Activated T-helper 17 cell treated with anti-CD3 and anti-CD28 coated beads, Interleukin-2, amount 50 U/mL, for 72 hours (primary cell): ENCODE measurements around the gene HOTAIR. TPM values are rescaled to one million over a fixed set of nuclear protein-coding genes. Genes with fewer than 3 reads are reported as not detected.

Source experiments
- ATAC-seq: fragments of 150-1000 bp; cut with Tn5 transposase; replicated peaks from 2 replicates; pipeline ENCODE4 v1.10.0; 2021; ENCODE audit warnings: mild to moderate bottlenecking, moderate library complexity
- H3K27ac Mint-ChIP-seq: one replicate; pipeline ENCODE4 v1.8.0; 2022; ENCODE audit warnings: mixed read lengths
- H3K27me3 Mint-ChIP-seq: one replicate; pipeline ENCODE4 v1.8.0; 2022; ENCODE audit warnings: mixed read lengths
- H3K36me3 Mint-ChIP-seq: one replicate; pipeline ENCODE4 v1.8.0; 2022; ENCODE audit warnings: low read depth, mild to moderate bottlenecking, mixed read lengths
- H3K4me1 Mint-ChIP-seq: one replicate; pipeline ENCODE4 v1.8.0; 2022; ENCODE audit warnings: mixed read lengths
- H3K4me3 Mint-ChIP-seq: one replicate; pipeline ENCODE4 v1.8.0; 2022; ENCODE audit warnings: mild to moderate bottlenecking, mixed read lengths
- H3K9me3 Mint-ChIP-seq: one replicate; pipeline ENCODE4 v1.8.0; 2022; ENCODE audit warnings: mixed read lengths
- total RNA-seq, 2 donors: library from RNA; stranded (reverse); gene quantifications; one replicate each; pipeline ENCODE4 v1.2.3, GENCODE V29; 2022

HOTAIR gene
- total RNA-seq, 2 donors from 2014 or later = not detected

GRCh38 chr12:53970451-53970850 lies 4.3 kb downstream of the HOTAIR start:
- Mint-ChIP-seq H3K9me3 (no peaks in the 10 kb centered on the region), H3K4me1 (peaks cover 9% of the 10 kb centered on the region), H3K27ac (no peak overlapping the region), H3K4me3 (no peak overlapping the region), H3K27me3 (peaks cover 73% of the 10 kb centered on the region), H3K36me3 (peaks cover 12% of the 10 kb centered on the region)
- ATAC-seq = no peak

- Mint-ChIP-seq H3K27ac (no peak overlapping the region), H3K4me1 (peaks cover 13% of the 10 kb centered on the region), H3K27me3 (peaks cover 76% of the 10 kb centered on the region), H3K4me3 (no peak overlapping the region), H3K9me3 (no peaks in the 10 kb centered on the region), H3K36me3 (peaks cover 14% of the 10 kb centered on the region)
- ATAC-seq = no peak
Observed at GRCh38 chr12:53969588-53970259, 5.0 kb downstream of the HOTAIR start.

DNA sequence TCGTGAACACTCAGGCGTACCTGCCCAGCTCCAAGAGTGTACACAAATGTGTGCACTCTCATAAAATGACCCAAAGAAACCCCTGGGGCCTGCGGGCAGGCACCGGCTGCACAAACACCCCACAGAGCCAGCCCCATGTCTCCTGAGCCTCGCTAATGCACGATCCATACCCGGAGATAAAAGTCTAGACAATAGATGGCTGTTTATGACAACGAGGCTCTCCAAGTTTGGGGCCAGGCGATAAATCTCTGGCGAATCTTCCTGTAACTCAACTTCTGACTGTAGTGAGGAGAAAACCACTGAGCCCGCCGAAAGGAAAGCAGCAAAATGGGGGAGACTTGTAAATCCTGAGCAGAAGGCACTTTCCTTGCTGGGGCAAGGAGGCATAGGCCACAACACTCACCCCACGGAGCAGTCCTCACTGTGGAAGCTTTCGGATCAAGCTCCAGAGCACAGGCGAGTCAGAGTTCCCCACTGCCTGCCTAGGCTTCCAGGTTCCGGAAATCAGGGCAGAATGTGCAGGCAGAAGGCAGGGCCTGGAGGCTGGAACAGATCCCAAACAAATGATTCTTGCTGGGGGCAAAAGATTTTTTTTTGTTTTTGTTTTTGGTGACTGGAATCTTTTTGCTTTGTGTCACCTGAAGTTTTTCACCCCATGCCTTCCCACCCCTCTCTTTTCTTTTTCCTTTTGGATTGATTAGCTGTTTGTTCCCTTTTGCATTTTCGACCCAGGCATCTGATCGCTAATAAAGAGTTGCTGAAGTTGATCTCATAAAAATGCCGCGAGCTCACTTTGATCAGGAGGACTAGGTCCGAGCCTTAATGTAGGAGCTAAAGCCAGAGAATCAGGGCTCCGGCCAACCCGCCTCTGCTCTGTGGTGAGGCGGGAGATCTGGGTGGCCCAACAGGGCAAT lies 6.3 kb downstream of the HOTAIR start:
- H3K27ac Mint-ChIP-seq = no peak overlapping the region
- peaks cover 21% of the 10 kb centered on the region for H3K4me1 Mint-ChIP-seq
- H3K36me3 Mint-ChIP-seq = peaks cover 22% of the 10 kb centered on the region
- ATAC-seq = no peak
- H3K9me3 Mint-ChIP-seq = no peaks in the 10 kb centered on the region
- H3K27me3 Mint-ChIP-seq = peaks cover 87% of the 10 kb centered on the region
- no peak overlapping the region for H3K4me3 Mint-ChIP-seq

- peaks cover 15% of the 10 kb centered on the region for H3K4me1 Mint-ChIP-seq
- H3K27me3 Mint-ChIP-seq = peaks cover 85% of the 10 kb centered on the region
- peaks cover 13% of the 10 kb centered on the region for H3K36me3 Mint-ChIP-seq
- H3K27ac Mint-ChIP-seq = no peak overlapping the region
- no peak for ATAC-seq
- no peaks in the 10 kb centered on the region for H3K9me3 Mint-ChIP-seq
- no peak overlapping the region for H3K4me3 Mint-ChIP-seq
Observed at GRCh38 chr12:53967421-53967925, 7.3 kb downstream of the HOTAIR start.

- H3K27ac Mint-ChIP-seq = no peak overlapping the region
- H3K4me1 Mint-ChIP-seq = peaks cover 15% of the 10 kb centered on the region
- no peak for ATAC-seq
- H3K27me3 Mint-ChIP-seq = peaks cover 82% of the 10 kb centered on the region
- no peaks in the 10 kb centered on the region for H3K9me3 Mint-ChIP-seq
- H3K36me3 Mint-ChIP-seq = peaks cover 13% of the 10 kb centered on the region
- H3K4me3 Mint-ChIP-seq = peak overlapping the region; percentile 10
Observed at GRCh38 chr12:53966385-53967133, 8.2 kb downstream of the HOTAIR start.

DNA sequence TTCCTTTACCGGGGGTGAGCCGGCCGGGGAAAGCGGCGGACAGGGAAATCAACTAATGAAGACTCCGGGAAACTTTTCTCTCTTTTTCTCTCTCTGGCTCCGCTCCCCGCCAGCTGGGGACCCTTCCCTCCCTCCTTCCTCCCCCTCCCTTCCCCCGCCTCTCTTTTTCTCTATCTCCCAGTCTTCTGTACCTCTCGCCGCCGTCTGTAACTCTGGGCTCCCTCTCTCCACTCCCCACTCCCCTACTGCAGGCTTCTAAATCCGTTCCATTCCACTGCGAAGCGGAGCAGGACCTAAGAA lies 8.7 kb downstream of the HOTAIR start:
- peak overlapping the region; percentile 13 for H3K4me3 Mint-ChIP-seq
- peaks cover 13% of the 10 kb centered on the region for H3K36me3 Mint-ChIP-seq
- H3K27me3 Mint-ChIP-seq = peaks cover 77% of the 10 kb centered on the region
- no peaks in the 10 kb centered on the region for H3K9me3 Mint-ChIP-seq
- H3K27ac Mint-ChIP-seq = no peak overlapping the region
- H3K4me1 Mint-ChIP-seq = peaks cover 15% of the 10 kb centered on the region
- ATAC-seq = no peak

GRCh38 chr12:53965281-53966084 lies 9.3 kb downstream of the HOTAIR start:
- peaks cover 15% of the 10 kb centered on the region for H3K4me1 Mint-ChIP-seq
- ATAC-seq = no peak
- H3K27ac Mint-ChIP-seq = no peak overlapping the region
- H3K27me3 Mint-ChIP-seq = peaks cover 73% of the 10 kb centered on the region
- peak overlapping the region; percentile 13 for H3K4me3 Mint-ChIP-seq
- peaks cover 13% of the 10 kb centered on the region for H3K36me3 Mint-ChIP-seq
- H3K9me3 Mint-ChIP-seq = no peaks in the 10 kb centered on the region

DNA sequence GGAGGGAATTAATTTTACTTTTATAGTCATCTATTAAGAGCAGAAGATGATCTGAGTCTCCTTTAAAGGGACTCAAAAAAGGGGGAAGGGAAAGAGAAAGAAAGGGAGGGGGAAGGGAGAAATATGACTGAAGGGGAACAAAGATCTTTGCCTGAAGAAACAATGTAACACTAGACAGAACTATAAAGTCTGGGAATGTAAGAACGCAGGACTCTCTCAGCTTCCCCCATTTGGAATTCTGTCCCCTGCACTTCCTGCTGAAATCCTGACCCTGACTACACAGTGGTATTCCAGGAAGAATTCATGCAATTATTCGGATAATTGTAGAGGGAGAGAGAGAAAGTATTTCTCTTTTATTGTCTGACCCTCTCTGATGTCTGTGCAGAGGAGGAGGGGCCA lies 10.4 kb downstream of the HOTAIR start:
- no peaks in the 10 kb centered on the region for H3K9me3 Mint-ChIP-seq
- peaks cover 76% of the 10 kb centered on the region for H3K27me3 Mint-ChIP-seq
- peaks cover 15% of the 10 kb centered on the region for H3K4me1 Mint-ChIP-seq
- H3K27ac Mint-ChIP-seq = no peak overlapping the region
- no peak for ATAC-seq
- H3K4me3 Mint-ChIP-seq = no peak overlapping the region
- peaks cover 13% of the 10 kb centered on the region for H3K36me3 Mint-ChIP-seq

- Mint-ChIP-seq H3K4me3 (no peak overlapping the region), H3K36me3 (peaks cover 13% of the 10 kb centered on the region), H3K9me3 (no peaks in the 10 kb centered on the region), H3K27me3 (peaks cover 77% of the 10 kb centered on the region), H3K4me1 (peaks cover 15% of the 10 kb centered on the region), H3K27ac (no peak overlapping the region)
- ATAC-seq = no peak
Observed at GRCh38 chr12:53963434-53964314, 11.1 kb downstream of the HOTAIR start.

DNA sequence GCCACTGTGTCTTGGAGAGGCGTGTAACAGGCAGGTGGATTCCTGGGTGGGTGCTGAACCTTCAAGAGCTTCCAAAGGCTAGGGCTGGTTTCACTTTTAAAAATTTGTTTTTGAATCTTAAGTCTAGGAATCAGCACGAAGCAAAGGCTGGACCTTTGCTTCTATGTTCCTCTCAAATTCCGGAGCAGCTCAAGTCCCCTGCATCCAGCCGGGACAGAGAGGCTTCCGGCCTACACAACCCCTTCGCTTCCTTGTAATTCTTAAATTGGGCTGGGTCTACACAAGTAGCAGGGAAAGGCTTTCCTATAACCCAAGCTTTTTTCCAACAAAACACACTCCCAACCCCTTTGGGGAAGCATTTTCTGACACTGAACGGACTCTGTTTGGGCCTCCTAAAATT lies 11.7 kb downstream of the HOTAIR start:
- peaks cover 18% of the 10 kb centered on the region for H3K4me1 Mint-ChIP-seq
- ATAC-seq = no peak
- peaks cover 77% of the 10 kb centered on the region for H3K27me3 Mint-ChIP-seq
- H3K36me3 Mint-ChIP-seq = peaks cover 19% of the 10 kb centered on the region
- no peak overlapping the region for H3K27ac Mint-ChIP-seq
- no peaks in the 10 kb centered on the region for H3K9me3 Mint-ChIP-seq
- no peak overlapping the region for H3K4me3 Mint-ChIP-seq

GRCh38 chr12:53961025-53961761 lies 13.6 kb downstream of the HOTAIR start:
- ATAC-seq = no peak
- H3K4me1 Mint-ChIP-seq = peaks cover 19% of the 10 kb centered on the region
- H3K27me3 Mint-ChIP-seq = peaks cover 75% of the 10 kb centered on the region
- H3K4me3 Mint-ChIP-seq = no peak overlapping the region
- no peak overlapping the region for H3K27ac Mint-ChIP-seq
- no peaks in the 10 kb centered on the region for H3K9me3 Mint-ChIP-seq
- H3K36me3 Mint-ChIP-seq = peaks cover 19% of the 10 kb centered on the region

DNA sequence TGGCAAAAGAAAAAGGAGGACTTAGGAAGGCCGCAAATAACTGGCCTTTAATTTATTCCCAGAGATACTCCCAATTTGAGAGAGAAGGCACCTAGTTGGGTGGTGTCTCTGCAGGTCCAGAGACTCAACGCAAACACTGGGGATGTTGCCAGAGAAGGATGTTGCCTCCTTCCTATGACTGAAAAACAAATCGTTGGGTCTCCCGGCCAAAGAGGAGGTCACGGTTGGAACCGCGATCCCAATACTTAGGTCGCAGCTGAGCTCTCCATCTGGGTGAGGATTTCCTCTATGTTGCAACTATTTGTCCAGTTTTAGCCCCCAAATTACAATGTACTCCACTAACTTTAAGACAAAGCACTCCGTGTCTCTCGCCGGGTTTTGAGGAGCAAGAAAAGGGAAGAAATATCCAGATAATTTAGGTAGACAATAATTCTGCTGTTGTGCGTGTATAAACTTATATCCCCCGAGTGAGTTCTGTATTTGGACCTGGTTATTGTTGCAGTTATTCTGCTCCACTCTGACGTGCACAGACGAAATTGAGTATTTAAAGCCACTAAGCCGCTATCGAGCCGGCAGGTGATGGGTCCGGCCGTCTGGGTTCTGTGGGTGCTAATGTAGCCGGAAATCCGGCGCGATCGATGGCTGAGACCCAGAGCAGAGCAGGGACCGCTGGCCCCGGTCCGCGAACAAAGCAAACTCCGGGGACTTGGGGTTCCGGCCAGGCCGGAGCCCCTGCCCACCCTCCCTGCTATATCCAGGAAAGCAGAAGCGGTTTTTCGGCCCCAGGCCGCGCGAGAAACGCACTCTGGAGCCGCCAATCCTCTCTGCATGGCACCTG lies 14.3 kb downstream of the HOTAIR start:
- no peak overlapping the region for H3K27ac Mint-ChIP-seq
- ATAC-seq = no peak
- no peaks in the 10 kb centered on the region for H3K9me3 Mint-ChIP-seq
- peaks cover 22% of the 10 kb centered on the region for H3K36me3 Mint-ChIP-seq
- peaks cover 75% of the 10 kb centered on the region for H3K27me3 Mint-ChIP-seq
- no peak overlapping the region for H3K4me3 Mint-ChIP-seq
- peaks cover 21% of the 10 kb centered on the region for H3K4me1 Mint-ChIP-seq
